ENCODE measurements around the gene ADAMTSL3.
"Not testable (repeated sequence)": the region's sequence is repeated elsewhere in the genome, so short reads cannot be mapped to it uniquely, and the experiment has no call there.

The ADAMTSL3 gene

GRCh38 chr15:83700082-83700481, 46.2 kb downstream of the ADAMTSL3 start:
- H3K9me3 ChIP-seq (ENCODE audit: insufficient read depth, low read length), result no peaks in the 10 kb centered on the region
- H3K4me1 ChIP-seq (ENCODE audit: low read length), result no peaks in the 10 kb centered on the region
- no peaks in the 10 kb centered on the region for H3K79me2 ChIP-seq (ENCODE audit: low read length)
- H3K4me3 ChIP-seq (ENCODE audit: low read length), result no peak overlapping the region
- H3K27ac ChIP-seq (ENCODE audit: low read length), result no peak overlapping the region
- no peak for TF ChIP-seq CTCF (IDR thresholded peaks at IDR 0.05; ENCODE audit: low read depth, low read length)
- no peak for TF ChIP-seq EZH2phosphoT487 (IDR thresholded peaks at IDR 0.05; ENCODE audit: low read depth)
- no peaks in the 10 kb centered on the region for H3K36me3 ChIP-seq (replicated peaks; ENCODE audit: low read depth, low read length)
- no peaks in the 10 kb centered on the region for H4K20me1 ChIP-seq (ENCODE audit: insufficient read depth, low read length)
- H3K9ac ChIP-seq (ENCODE audit: low read length), result no peak overlapping the region
- H3K4me2 ChIP-seq (ENCODE audit: low read length), result no peak overlapping the region
- H2AFZ ChIP-seq (ENCODE audit: low read depth, low read length), result no peak overlapping the region
- H3K27me3 ChIP-seq (ENCODE audit: low read depth, low read length), result no peaks in the 10 kb centered on the region; the same call in 1 of the 2 replicates

- H3K9ac ChIP-seq (ENCODE audit: low read length); H4K20me1 ChIP-seq (ENCODE audit: insufficient read depth, low read length); H3K4me2 ChIP-seq (ENCODE audit: low read length); H3K9me3 ChIP-seq (ENCODE audit: insufficient read depth, low read length); H3K36me3 ChIP-seq (replicated peaks; ENCODE audit: low read depth, low read length); H3K4me3 ChIP-seq (ENCODE audit: low read length); H2AFZ ChIP-seq (ENCODE audit: low read depth, low read length); H3K27me3 ChIP-seq (ENCODE audit: low read depth, low read length); H3K27ac ChIP-seq (ENCODE audit: low read length); H3K4me1 ChIP-seq (ENCODE audit: low read length); H3K79me2 ChIP-seq (ENCODE audit: low read length): not testable (repeated sequence)
Observed at GRCh38 chr15:83702314-83702713, 48.4 kb downstream of the ADAMTSL3 start.

- Histone ChIP-seq H3K27me3 (ENCODE audit: low read depth, low read length) (peaks cover 18% of the 10 kb centered on the region), H3K9ac (ENCODE audit: low read length) (no peak overlapping the region), H3K4me1 (ENCODE audit: low read length) (no peaks in the 10 kb centered on the region), H3K79me2 (ENCODE audit: low read length) (no peaks in the 10 kb centered on the region), H3K27ac (ENCODE audit: low read length) (no peak overlapping the region), H3K9me3 (ENCODE audit: insufficient read depth, low read length) (no peaks in the 10 kb centered on the region), H2AFZ (ENCODE audit: low read depth, low read length) (no peak overlapping the region), H3K4me3 (ENCODE audit: low read length) (no peak overlapping the region), H4K20me1 (ENCODE audit: insufficient read depth, low read length) (no peaks in the 10 kb centered on the region), H3K36me3 (replicated peaks; ENCODE audit: low read depth, low read length) (no peaks in the 10 kb centered on the region), H3K4me2 (ENCODE audit: low read length) (no peak overlapping the region)
- no peak for TF ChIP-seq EZH2phosphoT487 (IDR thresholded peaks at IDR 0.05; ENCODE audit: low read depth)
- no peak for TF ChIP-seq CTCF (IDR thresholded peaks at IDR 0.05; ENCODE audit: low read depth, low read length)
Observed at GRCh38 chr15:83708328-83708727, 54.4 kb downstream of the ADAMTSL3 start.

DNA sequence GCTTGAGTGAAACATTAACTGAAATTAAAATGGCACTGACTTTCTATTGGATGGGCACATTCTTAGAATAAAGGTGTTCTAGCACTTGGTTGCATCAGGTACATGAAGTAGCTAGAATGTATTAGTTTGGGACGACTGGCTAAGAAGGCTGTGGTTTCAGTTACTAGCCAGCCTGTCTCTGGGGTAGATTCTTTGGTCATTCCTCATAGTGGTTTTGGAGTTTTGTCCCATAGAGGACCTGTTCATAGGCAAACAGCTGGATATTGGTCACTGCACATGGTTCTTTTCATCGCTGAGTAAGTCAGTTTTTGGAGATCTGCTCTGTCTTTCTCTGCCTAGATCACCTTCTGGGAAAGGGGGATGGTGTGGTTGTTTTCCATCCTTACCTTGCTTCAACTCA, 55.3 kb downstream of the ADAMTSL3 start:
- H3K4me3 ChIP-seq (ENCODE audit: low read length), result no peak overlapping the region
- H3K27ac ChIP-seq (ENCODE audit: low read length), result no peak overlapping the region
- no peaks in the 10 kb centered on the region for H3K36me3 ChIP-seq (replicated peaks; ENCODE audit: low read depth, low read length)
- H3K4me1 ChIP-seq (ENCODE audit: low read length), result no peaks in the 10 kb centered on the region
- H3K4me2 ChIP-seq (ENCODE audit: low read length), result no peak overlapping the region
- peaks cover 18% of the 10 kb centered on the region for H3K27me3 ChIP-seq (ENCODE audit: low read depth, low read length)
- no peaks in the 10 kb centered on the region for H3K79me2 ChIP-seq (ENCODE audit: low read length)
- H3K9ac ChIP-seq (ENCODE audit: low read length), result no peak overlapping the region
- H4K20me1 ChIP-seq (ENCODE audit: insufficient read depth, low read length), result no peaks in the 10 kb centered on the region
- no peak for TF ChIP-seq EZH2phosphoT487 (IDR thresholded peaks at IDR 0.05; ENCODE audit: low read depth)
- no peak for TF ChIP-seq CTCF (IDR thresholded peaks at IDR 0.05; ENCODE audit: low read depth, low read length)
- no peaks in the 10 kb centered on the region for H3K9me3 ChIP-seq (ENCODE audit: insufficient read depth, low read length)
- H2AFZ ChIP-seq (ENCODE audit: low read depth, low read length), result no peak overlapping the region

DNA sequence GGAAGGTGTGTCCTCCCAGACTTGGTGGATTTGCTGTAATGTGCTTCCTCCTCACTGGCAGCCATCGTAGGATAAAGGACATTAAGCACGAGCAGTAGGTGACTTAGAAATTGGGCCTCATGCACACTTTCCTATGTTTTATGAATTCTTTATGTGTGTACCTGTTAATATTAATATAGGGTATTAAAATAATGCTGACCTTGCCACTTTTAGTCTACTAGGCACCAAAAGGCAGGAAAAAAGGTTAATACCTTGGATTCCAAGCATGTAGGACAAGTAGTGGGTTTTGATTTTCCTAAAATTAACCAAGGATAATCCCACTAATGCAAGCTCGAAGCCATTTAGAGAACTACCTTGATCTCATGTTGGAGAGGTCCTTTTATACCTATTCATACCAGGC, 55.9 kb downstream of the ADAMTSL3 start:
- Histone ChIP-seq H3K36me3 (replicated peaks; ENCODE audit: low read depth, low read length) (no peaks in the 10 kb centered on the region), H2AFZ (ENCODE audit: low read depth, low read length) (no peak overlapping the region), H3K4me3 (ENCODE audit: low read length) (no peak overlapping the region), H3K9ac (ENCODE audit: low read length) (no peak overlapping the region), H3K4me1 (ENCODE audit: low read length) (no peaks in the 10 kb centered on the region), H3K9me3 (ENCODE audit: insufficient read depth, low read length) (no peaks in the 10 kb centered on the region), H3K27ac (ENCODE audit: low read length) (no peak overlapping the region), H3K79me2 (ENCODE audit: low read length) (no peaks in the 10 kb centered on the region), H4K20me1 (ENCODE audit: insufficient read depth, low read length) (no peaks in the 10 kb centered on the region), H3K4me2 (ENCODE audit: low read length) (no peak overlapping the region), H3K27me3 (ENCODE audit: low read depth, low read length) (peaks cover 18% of the 10 kb centered on the region)
- no peak for TF ChIP-seq CTCF (IDR thresholded peaks at IDR 0.05; ENCODE audit: low read depth, low read length)
